GM19043 (cell line): ENCODE measurements around the gene LLCFC1.

ENCODE experiments used
- ATAC-seq: cut with Tn5 transposase; IDR thresholded peaks from one replicate; pipeline ENCODE4 v1.9.1; 2021; ENCODE audit warnings: low read depth; ENCODE audit not compliant: unreplicated experiment

Gene LLCFC1

GRCh38 chr7:142908921-142909890 is 30.1 kb upstream of the LLCFC1 start:
- ATAC-seq: no peak

- no peak for ATAC-seq
Observed at GRCh38 chr7:142910031-142910433, 29.3 kb upstream of the LLCFC1 start.

- ATAC-seq: no peak
Observed at GRCh38 chr7:142910481-142910880, 28.8 kb upstream of the LLCFC1 start.

GRCh38 chr7:142913051-142913450 is 26.2 kb upstream of the LLCFC1 start:
- ATAC-seq: no peak

DNA sequence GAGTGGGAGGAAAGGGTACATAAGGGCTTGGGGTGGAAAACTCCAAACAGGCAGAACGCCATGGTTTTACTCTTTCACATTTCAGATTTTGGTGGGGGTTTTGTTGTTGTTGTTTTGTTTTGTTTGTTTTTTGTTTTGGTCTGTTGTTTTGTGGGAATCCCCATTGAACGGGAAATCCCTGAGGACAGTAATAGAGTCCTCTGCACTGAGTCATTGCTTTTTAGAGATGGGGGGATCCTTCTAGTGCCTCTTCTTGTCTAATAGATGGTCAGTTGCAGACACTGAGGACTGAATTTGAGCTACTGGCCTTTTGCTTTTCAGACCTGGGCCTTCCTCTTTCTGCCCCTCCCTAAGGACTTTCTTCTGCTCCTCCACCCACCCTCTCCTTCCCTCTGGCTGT is 25.7 kb upstream of the LLCFC1 start:
- no peak for ATAC-seq

DNA sequence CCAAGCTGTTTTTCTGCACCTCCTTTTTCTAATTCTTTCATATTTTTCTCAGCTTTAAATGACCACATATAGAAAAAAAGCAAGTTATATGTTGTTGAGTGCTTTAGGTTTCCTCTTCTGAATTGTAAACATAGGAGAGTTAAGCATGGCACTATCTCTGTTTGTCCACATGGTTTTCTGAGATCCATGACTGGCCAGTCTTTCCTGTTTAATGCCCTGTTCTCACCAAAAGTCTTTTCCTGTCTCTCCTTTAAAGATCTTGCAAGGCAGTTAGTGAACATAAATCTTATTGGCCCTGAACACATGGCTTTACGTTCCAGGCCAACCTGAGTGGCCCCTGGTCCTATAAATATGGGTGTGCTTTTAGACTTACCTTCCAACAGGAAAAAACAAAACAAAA is 25.2 kb upstream of the LLCFC1 start:
- no peak for ATAC-seq

DNA sequence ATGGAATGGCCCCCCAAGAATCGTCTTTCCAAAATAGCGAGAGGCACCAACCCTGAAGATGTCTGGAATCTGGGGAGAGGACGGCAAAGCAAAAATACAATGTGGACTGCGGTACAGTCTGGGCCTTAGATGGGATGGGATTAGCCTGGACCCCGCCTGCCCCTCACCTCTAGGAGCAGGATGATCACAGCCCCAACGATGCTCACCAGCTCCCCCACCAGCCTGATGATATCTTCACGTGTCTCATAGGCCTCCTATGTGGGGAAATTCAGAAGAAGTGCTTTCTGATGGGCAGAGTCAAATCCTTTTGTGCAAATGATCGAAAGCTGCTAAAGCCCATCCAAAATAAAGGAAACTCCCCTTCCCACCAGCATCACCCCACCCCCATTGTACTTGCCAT is 24.0 kb upstream of the LLCFC1 start:
- no peak for ATAC-seq

GRCh38 chr7:142916508-142916907 is 22.8 kb upstream of the LLCFC1 start:
- no peak for ATAC-seq

- no peak for ATAC-seq
Observed at GRCh38 chr7:142917447-142917846, 21.8 kb upstream of the LLCFC1 start.

- ATAC-seq: no peak
Observed at GRCh38 chr7:142918901-142919300, 20.4 kb upstream of the LLCFC1 start.

DNA sequence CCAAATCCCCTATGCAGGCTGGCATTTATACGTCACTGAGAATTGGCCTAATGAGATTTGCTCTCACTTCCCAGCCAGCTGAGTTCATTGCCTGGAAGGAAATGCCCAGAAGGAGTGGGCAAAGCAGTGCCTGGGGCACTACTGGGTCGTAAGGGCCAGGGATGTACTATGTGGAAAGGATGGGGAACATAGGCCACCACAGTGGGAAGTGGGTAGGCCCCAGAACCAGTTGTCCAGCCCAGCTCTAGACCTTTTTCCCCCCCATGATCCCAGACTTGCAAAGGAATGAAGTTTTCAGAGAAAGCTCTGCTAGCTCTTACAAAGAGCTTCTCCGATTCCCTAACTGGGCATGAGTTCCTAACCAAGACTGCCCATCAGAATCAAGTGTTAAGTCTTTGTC is 19.6 kb upstream of the LLCFC1 start:
- ATAC-seq: no peak

GRCh38 chr7:142923391-142923790 is 15.9 kb upstream of the LLCFC1 start:
- no peak for ATAC-seq

DNA sequence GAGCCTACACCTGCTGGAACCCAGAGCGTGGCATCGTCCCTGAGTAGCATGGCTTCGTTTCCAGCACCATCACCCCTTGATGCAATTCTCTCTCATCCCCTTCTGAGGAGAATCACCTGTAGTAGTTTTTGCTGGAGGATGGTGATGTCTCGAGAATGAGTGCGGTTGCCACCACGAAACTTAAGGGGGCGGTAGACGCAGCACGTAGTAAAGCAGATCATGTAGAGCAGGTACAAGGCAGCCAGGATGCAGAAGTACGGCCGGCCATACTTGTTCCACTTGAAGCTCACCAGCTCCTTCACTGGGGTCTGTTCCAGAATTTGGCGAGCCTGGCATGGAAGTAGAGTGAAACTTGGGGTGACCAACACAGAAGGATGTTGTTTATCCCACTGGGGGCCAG is 13.9 kb upstream of the LLCFC1 start:
- ATAC-seq: no peak

GRCh38 chr7:142927085-142927745 is 12.1 kb upstream of the LLCFC1 start:
- ATAC-seq: no peak

- ATAC-seq: no peak
Observed at GRCh38 chr7:142927949-142928348, 11.3 kb upstream of the LLCFC1 start.

DNA sequence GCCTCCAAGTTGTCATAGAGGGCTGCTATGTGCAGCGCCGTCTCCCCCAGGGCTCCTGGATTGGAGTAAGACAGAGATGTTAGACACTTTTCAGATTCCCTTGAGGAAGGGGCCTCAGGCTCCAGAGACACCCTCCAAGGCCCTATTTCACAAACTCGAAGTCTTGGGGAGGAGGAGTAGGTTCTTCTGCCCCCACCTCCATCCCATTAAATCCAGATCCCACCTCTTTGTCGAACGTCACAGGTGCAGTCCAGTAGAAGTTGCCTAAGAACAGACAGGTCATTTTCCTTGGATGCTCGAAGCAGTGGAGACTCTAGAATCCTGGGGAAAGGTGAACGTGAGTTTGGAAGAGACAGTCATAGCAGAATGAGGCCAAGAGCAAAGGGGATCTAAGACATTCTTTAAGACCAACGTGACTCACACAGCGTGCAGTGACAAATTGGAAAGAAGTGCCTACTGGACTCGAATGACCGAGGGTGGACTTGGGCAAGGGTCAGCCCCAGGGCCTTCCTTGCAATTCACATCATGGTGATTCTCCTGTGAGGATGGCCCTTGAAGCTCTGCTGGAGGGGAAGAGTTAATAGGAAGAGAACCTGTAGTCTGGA is 9.1 kb upstream of the LLCFC1 start:
- ATAC-seq: no peak

GRCh38 chr7:142932386-142933091 is 6.7 kb upstream of the LLCFC1 start:
- no peak for ATAC-seq

GRCh38 chr7:142933092-142933475 is 6.2 kb upstream of the LLCFC1 start:
- ATAC-seq: no peak

GRCh38 chr7:142933624-142934023 is 5.7 kb upstream of the LLCFC1 start, which contains the start of gene TRPV5:
Gene TRPV5, minus strand, starts transcription at chr7:142933746. Its CDS starts 287 bp downstream, at chr7:142933459.
- ATAC-seq: no peak

GRCh38 chr7:142934056-142934455 is 5.2 kb upstream of the LLCFC1 start:
- ATAC-seq: no peak
